Panc1 (cell line): ENCODE results near the gene SPDEF. TPM values are rescaled to one million over a fixed set of nuclear protein-coding genes. Genes with fewer than 3 reads are reported as not detected.

Source experiments
- ATAC-seq: fragments of 200-7000 bp; cut with Tn5 transposase; 2 replicates; pipeline ENCODE4 v1.9.1; 2020; ENCODE audit warnings: mild to moderate bottlenecking, moderate library complexity
- BruUV-seq: library from RNA; stranded (reverse); fragments of 400-500 nt; replicated peaks from 2 replicates; lab custom pipeline; 2021; lab: Mats Ljungman, UMichigan
- CTCF ChIA-PET: fragments of 300-600 bp; sonication (Branson Sonifier 250); formaldehyde crosslinking; loops from one replicate; lab custom pipeline; 2022; ENCODE audit warnings: antibody characterized with exemption; lab: Charles Lee
- POLR2A ChIA-PET: fragments of 300-600 bp; sonication (Branson Sonifier 250); formaldehyde crosslinking; loops from one replicate; lab custom pipeline; 2022; ENCODE audit warnings: antibody characterized with exemption; lab: Charles Lee
- DNase-seq: peaks from one replicate; pipeline ENCODE4 v3.0.0-alpha.2; 2010; ENCODE audit warnings: low read depth, low spot score
- H3K27ac ChIP-seq: 2 replicates; pipeline ENCODE4 v1.5.1; 2011; ENCODE audit warnings: mild to moderate bottlenecking, low read length, inconsistent platforms
- H3K27me3 ChIP-seq: fragments of 200-500 bp; sonication (Bioruptor generic); 2 replicates; pipeline ENCODE4 v1.6.0; 2014; ENCODE audit warnings: low read length, inconsistent platforms; ENCODE audit not compliant: control insufficient read depth, insufficient read depth
- H3K36me3 ChIP-seq: fragments of 200-500 bp; sonication (Bioruptor generic); 2 replicates; pipeline ENCODE4 v1.5.1; 2014; ENCODE audit warnings: inconsistent platforms, mild to moderate bottlenecking, low read length, moderate library complexity; ENCODE audit not compliant: control insufficient read depth, insufficient read depth
- H3K4me1 ChIP-seq: 2 replicates; pipeline ENCODE4 v1.5.1; 2011; ENCODE audit warnings: inconsistent platforms, mild to moderate bottlenecking, low read length, moderate library complexity; ENCODE audit not compliant: control insufficient read depth, insufficient read depth
- H3K4me3 ChIP-seq, 2 experiments: 2 replicates each; pipeline ENCODE4 v1.5.1; 2011 to 2012; ENCODE audit warnings: low read depth in 2 of 2, low read length in 2 of 2, mild to moderate bottlenecking in 2 of 2, inconsistent platforms in 1 of 2, moderate library complexity in 1 of 2
- H3K9me3 ChIP-seq: fragments of 200-500 bp; sonication (Bioruptor generic); 2 replicates; pipeline ENCODE4 v1.5.1; 2014; ENCODE audit warnings: low read depth, mild to moderate bottlenecking, inconsistent platforms, low read length, moderate library complexity; ENCODE audit not compliant: control insufficient read depth, insufficient read depth
- POLR2AphosphoS5 ChIP-seq: IDR thresholded peaks from 2 replicates; pipeline ENCODE4 v1.6.1; 2012; ENCODE audit warnings: mild to moderate bottlenecking, low read depth, low read length, moderate library complexity
- SIN3A ChIP-seq: IDR thresholded peaks from 2 replicates; pipeline ENCODE4 v1.6.1; 2012; ENCODE audit warnings: low read depth, mild to moderate bottlenecking, low read length, moderate library complexity, borderline replicate concordance; ENCODE audit not compliant: insufficient read depth
- TCF7L2 ChIP-seq: IDR thresholded peaks from 2 replicates; pipeline ENCODE4 v1.6.1; 2011; ENCODE audit warnings: mild to moderate bottlenecking, low read depth, low read length, inconsistent platforms
- in situ Hi-C: cut with HindIII; loops from 2 replicates; pipeline ENCODE4 v1.10.0; 2016; ENCODE audit warnings: low sequenced_read_pairs, low pct_unique_long_range_greater_than_20kb
- intact Hi-C: fragments of 100-400 bp; cut with micrococcal nuclease; formaldehyde crosslinking; loops from one replicate; pipeline ENCODE4 v1.10.0; 2022; ENCODE audit not compliant: unreplicated experiment
- total RNA-seq: library from RNA; stranded (reverse); gene quantifications from one replicate; pipeline ENCODE4 v1.2.1, GENCODE V29; 2021; ENCODE audit not compliant: unreplicated experiment
- TF ChIP-seq, protein P1 (sequence below): fragments of 450-650 bp; IDR thresholded peaks from 2 replicates; pipeline ENCODE4 v1.5.1; 2017; ENCODE audit warnings: mild to moderate bottlenecking
- TF ChIP-seq, protein P2 (sequence below), 2 experiments: IDR thresholded peaks; 2 replicates each; pipeline ENCODE4 v1.6.1; 2011 to 2012; ENCODE audit warnings: low read depth in 2 of 2, control low read depth in 1 of 2, low read length in 1 of 2, mild to moderate bottlenecking in 1 of 2, moderate library complexity in 1 of 2; ENCODE audit not compliant: insufficient read depth in 1 of 2

The SPDEF gene
- total RNA-seq, 1 experiment from 2014 or later = 1.6 TPM

DNA sequence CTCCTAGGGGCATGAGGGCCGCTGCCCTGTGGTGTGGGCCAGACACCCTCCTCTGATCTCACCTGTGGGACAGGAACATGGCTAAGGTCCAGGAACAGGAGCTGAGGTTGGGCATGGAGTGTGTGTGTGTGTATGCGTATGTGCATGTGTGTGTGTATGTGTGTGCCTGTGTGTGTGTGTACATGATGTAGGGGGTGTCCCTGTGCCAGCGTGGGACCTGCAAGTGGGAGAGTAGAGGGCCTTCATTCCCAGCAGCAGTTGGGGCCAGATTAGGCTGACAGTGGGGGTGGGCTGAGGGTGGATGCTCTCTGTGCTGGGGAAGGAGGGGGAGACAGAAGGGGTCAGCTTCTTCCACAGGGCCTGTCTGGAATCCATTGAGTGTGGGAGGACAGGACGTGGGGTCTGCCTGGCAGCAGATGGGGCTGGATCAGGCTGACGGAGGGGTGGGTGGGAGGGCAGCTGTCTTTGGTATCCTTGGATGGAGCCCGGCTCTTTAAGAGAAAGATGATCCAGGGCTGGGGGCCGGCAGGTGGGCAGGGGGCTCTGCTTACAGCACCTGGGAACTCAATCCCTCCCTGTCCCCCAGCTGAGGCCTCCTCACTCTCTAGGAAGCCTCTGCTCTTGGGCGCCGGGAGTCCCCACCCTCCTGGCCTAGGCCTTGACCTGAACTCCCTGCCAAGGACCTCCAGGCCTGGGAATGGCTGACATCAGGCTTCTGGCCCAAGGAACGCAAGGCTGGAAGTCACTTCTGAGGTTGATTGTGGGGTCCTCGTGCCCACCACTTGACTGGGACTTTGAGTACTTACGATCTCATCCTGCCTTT lies 44.0 kb downstream of the SPDEF start:
- Histone ChIP-seq H3K27ac (no peak overlapping the region), H3K36me3 (no peaks in the 10 kb centered on the region), H3K4me3 (no peak overlapping the region), H3K9me3 (no peaks in the 10 kb centered on the region), H3K4me1 (no peaks in the 10 kb centered on the region), H3K27me3 (no peaks in the 10 kb centered on the region)
- TF ChIP-seq POLR2AphosphoS5 (no peak), TCF7L2 (no peak), SIN3A (no peak)
- TF ChIP-seq, protein P1, sequence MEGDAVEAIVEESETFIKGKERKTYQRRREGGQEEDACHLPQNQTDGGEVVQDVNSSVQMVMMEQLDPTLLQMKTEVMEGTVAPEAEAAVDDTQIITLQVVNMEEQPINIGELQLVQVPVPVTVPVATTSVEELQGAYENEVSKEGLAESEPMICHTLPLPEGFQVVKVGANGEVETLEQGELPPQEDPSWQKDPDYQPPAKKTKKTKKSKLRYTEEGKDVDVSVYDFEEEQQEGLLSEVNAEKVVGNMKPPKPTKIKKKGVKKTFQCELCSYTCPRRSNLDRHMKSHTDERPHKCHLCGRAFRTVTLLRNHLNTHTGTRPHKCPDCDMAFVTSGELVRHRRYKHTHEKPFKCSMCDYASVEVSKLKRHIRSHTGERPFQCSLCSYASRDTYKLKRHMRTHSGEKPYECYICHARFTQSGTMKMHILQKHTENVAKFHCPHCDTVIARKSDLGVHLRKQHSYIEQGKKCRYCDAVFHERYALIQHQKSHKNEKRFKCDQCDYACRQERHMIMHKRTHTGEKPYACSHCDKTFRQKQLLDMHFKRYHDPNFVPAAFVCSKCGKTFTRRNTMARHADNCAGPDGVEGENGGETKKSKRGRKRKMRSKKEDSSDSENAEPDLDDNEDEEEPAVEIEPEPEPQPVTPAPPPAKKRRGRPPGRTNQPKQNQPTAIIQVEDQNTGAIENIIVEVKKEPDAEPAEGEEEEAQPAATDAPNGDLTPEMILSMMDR = no peak
- TF ChIP-seq, protein P2, sequence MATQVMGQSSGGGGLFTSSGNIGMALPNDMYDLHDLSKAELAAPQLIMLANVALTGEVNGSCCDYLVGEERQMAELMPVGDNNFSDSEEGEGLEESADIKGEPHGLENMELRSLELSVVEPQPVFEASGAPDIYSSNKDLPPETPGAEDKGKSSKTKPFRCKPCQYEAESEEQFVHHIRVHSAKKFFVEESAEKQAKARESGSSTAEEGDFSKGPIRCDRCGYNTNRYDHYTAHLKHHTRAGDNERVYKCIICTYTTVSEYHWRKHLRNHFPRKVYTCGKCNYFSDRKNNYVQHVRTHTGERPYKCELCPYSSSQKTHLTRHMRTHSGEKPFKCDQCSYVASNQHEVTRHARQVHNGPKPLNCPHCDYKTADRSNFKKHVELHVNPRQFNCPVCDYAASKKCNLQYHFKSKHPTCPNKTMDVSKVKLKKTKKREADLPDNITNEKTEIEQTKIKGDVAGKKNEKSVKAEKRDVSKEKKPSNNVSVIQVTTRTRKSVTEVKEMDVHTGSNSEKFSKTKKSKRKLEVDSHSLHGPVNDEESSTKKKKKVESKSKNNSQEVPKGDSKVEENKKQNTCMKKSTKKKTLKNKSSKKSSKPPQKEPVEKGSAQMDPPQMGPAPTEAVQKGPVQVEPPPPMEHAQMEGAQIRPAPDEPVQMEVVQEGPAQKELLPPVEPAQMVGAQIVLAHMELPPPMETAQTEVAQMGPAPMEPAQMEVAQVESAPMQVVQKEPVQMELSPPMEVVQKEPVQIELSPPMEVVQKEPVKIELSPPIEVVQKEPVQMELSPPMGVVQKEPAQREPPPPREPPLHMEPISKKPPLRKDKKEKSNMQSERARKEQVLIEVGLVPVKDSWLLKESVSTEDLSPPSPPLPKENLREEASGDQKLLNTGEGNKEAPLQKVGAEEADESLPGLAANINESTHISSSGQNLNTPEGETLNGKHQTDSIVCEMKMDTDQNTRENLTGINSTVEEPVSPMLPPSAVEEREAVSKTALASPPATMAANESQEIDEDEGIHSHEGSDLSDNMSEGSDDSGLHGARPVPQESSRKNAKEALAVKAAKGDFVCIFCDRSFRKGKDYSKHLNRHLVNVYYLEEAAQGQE (IDR thresholded peaks at IDR 0.05; ENCODE audit: insufficient read depth in 1 of 2, low read depth in 2 of 2, low read length in 1 of 2) = no peak
- in situ Hi-C loops = no loop called here
- intact Hi-C loops = no loop called here
- DNase-seq (no peak), ATAC-seq (no peak)
- no TSS peak for BruUV-seq
- ChIA-PET CTCF (interaction anchor here (0.5 to 0.7 kb wide), 2 partner anchors 50 to 52 kb away, joined by 4 to 9 read pairs; no protein-coding TSS in a partner anchor), POLR2A (no interaction called here)

DNA sequence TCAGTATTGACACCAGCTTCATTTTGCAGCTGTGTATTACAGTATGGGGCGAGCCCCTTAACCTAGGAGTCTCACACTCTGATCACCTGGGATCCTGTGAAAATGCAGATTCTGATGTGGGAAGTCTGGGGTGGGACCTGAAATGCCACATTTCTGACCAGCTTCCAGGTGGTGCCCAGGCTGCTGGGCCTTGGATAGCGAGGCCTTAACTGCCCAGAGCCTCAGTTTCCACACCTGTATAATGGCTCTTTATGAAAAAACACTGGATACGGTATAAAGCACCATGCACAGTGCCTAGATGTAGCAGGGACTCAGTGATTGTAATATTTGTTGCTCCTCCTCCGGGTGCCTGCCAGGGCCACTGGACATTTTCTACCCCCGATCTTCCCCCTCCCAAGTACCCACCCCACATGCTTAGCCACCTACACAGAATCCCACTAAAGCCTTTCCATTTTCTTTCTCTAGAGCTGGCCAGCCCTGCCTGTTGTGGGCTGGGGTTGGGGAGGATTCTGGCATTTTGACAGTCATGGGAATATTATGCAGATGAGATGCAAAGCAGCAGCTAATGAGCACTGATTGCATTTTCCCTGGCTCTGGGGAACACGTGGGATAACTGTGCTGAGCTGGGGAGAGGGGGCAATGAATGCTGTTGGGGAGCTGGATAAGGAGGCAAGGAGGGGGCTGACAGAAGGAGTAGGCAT lies 44.8 kb downstream of the SPDEF start:
- H3K4me3 ChIP-seq = no peak overlapping the region
- no peak for DNase-seq
- intact Hi-C loops = no loop called here
- BruUV-seq = no TSS peak
- POLR2A ChIA-PET = no interaction called here
- H3K9me3 ChIP-seq = no peaks in the 10 kb centered on the region
- TF ChIP-seq POLR2AphosphoS5 (no peak), SIN3A (no peak)
- TF ChIP-seq, protein P2 (IDR thresholded peaks at IDR 0.05; ENCODE audit: insufficient read depth in 1 of 2, low read depth in 2 of 2, low read length in 1 of 2) = no peak
- H3K36me3 ChIP-seq = no peaks in the 10 kb centered on the region
- no peaks in the 10 kb centered on the region for H3K27me3 ChIP-seq
- no peaks in the 10 kb centered on the region for H3K4me1 ChIP-seq
- no peak for ATAC-seq
- H3K27ac ChIP-seq = no peak overlapping the region
- in situ Hi-C loops = no loop called here
- CTCF ChIA-PET = interaction anchor here (0.5 to 0.7 kb wide), 2 partner anchors 49 to 52 kb away, joined by 4 to 9 read pairs; no protein-coding TSS in a partner anchor
